ENCODE measurements around the gene PGPEP1. TPM values are rescaled to one million over a fixed set of nuclear protein-coding genes. Genes with fewer than 3 reads are reported as not detected.

Gene PGPEP1
- total and polyA plus RNA-seq, 8 donors: 16.1 to 39.5 (median 20.7) TPM

- intact Hi-C loops (cut with DNase I): no loop called here
- Histone ChIP-seq H3K9me3 (no peaks in the 10 kb centered on the region), H3K4me3 (peak overlapping the region; percentile 53 to 74), H3K27me3 (no peaks in the 10 kb centered on the region), H3K36me3 (no peaks in the 10 kb centered on the region), H3K27ac (peak overlapping the region; percentile 98 to 100), H3K4me1 (peaks cover 10 to 33% of the 10 kb centered on the region in 2 donors)
- TF ChIP-seq CTCF (IDR thresholded peaks at IDR 0.05): no peak
- DNase-seq (peak in 3 of 4 donors; percentile 91 to 92 (median 91)), ATAC-seq (peak; percentile 67)
These were observed 47.4 kb upstream of the PGPEP1 start for GRCh38 chr19:18292810-18293641.

GRCh38 chr19:18293642-18294466, 46.5 kb upstream of the PGPEP1 start:
- intact Hi-C loops (cut with DNase I): no loop called here
- no peak for TF ChIP-seq CTCF (IDR thresholded peaks at IDR 0.05)
- Histone ChIP-seq H3K9me3 (no peaks in the 10 kb centered on the region), H3K4me3 (peak overlapping the region in 1 of 2 donors; percentile 74), H3K27me3 (no peaks in the 10 kb centered on the region), H3K27ac (peak overlapping the region; percentile 98 to 100), H3K36me3 (no peaks in the 10 kb centered on the region), H3K4me1 (peaks cover 10 to 33% of the 10 kb centered on the region in 2 donors)
- ATAC-seq (no peak), DNase-seq (no peak)

- Histone ChIP-seq H3K4me1 (peaks cover 10 to 33% of the 10 kb centered on the region in 2 donors), H3K27me3 (no peaks in the 10 kb centered on the region), H3K36me3 (no peaks in the 10 kb centered on the region), H3K27ac (peak overlapping the region in 1 of 2 donors; percentile 98), H3K4me3 (no peak overlapping the region), H3K9me3 (no peaks in the 10 kb centered on the region)
- no peak for TF ChIP-seq CTCF (IDR thresholded peaks at IDR 0.05)
- peak in 2 of 4 donors; percentile 26 to 83 for DNase-seq
- ATAC-seq: no peak
- intact Hi-C loops (cut with DNase I): no loop called here
These were observed 45.9 kb upstream of the PGPEP1 start for GRCh38 chr19:18294467-18294864.

GRCh38 chr19:18295034-18295451, 45.4 kb upstream of the PGPEP1 start:
- H3K9me3 ChIP-seq: no peaks in the 10 kb centered on the region
- no peak for DNase-seq
- no peak overlapping the region for H3K27ac ChIP-seq
- H3K4me3 ChIP-seq: no peak overlapping the region
- intact Hi-C loops (cut with DNase I): no loop called here
- ATAC-seq: no peak
- peaks cover 10 to 27% of the 10 kb centered on the region in 2 donors for H3K4me1 ChIP-seq
- no peak for TF ChIP-seq CTCF (IDR thresholded peaks at IDR 0.05)
- no peaks in the 10 kb centered on the region for H3K27me3 ChIP-seq
- no peaks in the 10 kb centered on the region for H3K36me3 ChIP-seq

GRCh38 chr19:18297308-18297707, 43.1 kb upstream of the PGPEP1 start:
- DNase-seq: no peak
- ATAC-seq: no peak
- no peaks in the 10 kb centered on the region for H3K9me3 ChIP-seq

More at GRCh38 chr19:18297308-18297707, 43.1 kb upstream of the PGPEP1 start:
- Histone ChIP-seq H3K27me3 (no peaks in the 10 kb centered on the region), H3K4me1 (peaks cover 6 to 29% of the 10 kb centered on the region in 2 donors), H3K36me3 (no peaks in the 10 kb centered on the region), H3K4me3 (no peak overlapping the region), H3K27ac (no peak overlapping the region)
- TF ChIP-seq CTCF (IDR thresholded peaks at IDR 0.05): no peak
- intact Hi-C loops (cut with DNase I): no loop called here
